Measurements from ENCODE around the gene NFATC1. TPM values are rescaled to one million over a fixed set of nuclear protein-coding genes. Genes with fewer than 3 reads are reported as not detected.

Gene NFATC1
- total RNA-seq, 3 donors from 2014 or later (not counting 1 experiment from before 2014, with no cell fraction given), result 35.8 to 47.4 (median 37.1) TPM

GRCh38 chr18:79488311-79489050 is 92.8 kb downstream of the NFATC1 start:
- no peak overlapping the region for H3K27ac Mint-ChIP-seq
- Histone ChIP-seq H3K27ac (ENCODE audit: low read length) (no peak overlapping the region), H3K36me3 (ENCODE audit: control insufficient read depth, insufficient read depth, low read length) (peaks cover 20% of the 10 kb centered on the region), H3K9me3 (ENCODE audit: control insufficient read depth, insufficient read depth, low read length) (no peaks in the 10 kb centered on the region), H3K4me1 (ENCODE audit: control insufficient read depth, insufficient read depth, low read length) (peaks cover 4% of the 10 kb centered on the region), H3K4me3 (ENCODE audit: low read length) (no peak overlapping the region), H3K27me3 (ENCODE audit: control insufficient read depth, insufficient read depth, low read length) (no peaks in the 10 kb centered on the region)
- whole genome bisulfite sequencing (ENCODE audit: insufficient coverage), result 94% methylated on average over 26 of the region's 26 CpGs
- H3K4me3 Mint-ChIP-seq, result no peak overlapping the region
- H3K27me3 Mint-ChIP-seq (ENCODE audit: low read depth in 2 of 2), result no peaks in the 10 kb centered on the region
- DNase-seq (no peak), ATAC-seq (no peak)
- intact Hi-C loops (cut with micrococcal nuclease), result no loop called here
- TF ChIP-seq CTCF (IDR thresholded peaks at IDR 0.05), result no peak
- H3K36me3 Mint-ChIP-seq, result no peaks in the 10 kb centered on the region
- peaks cover 0 to 7% of the 10 kb centered on the region in 2 donors for H3K4me1 Mint-ChIP-seq
- H3K9me3 Mint-ChIP-seq, result no peaks in the 10 kb centered on the region

GRCh38 chr18:79489051-79489898 is 93.5 kb downstream of the NFATC1 start:
- DNase-seq (no peak), ATAC-seq (no peak)
- Mint-ChIP-seq H3K36me3 (no peaks in the 10 kb centered on the region), H3K4me1 (peaks cover 0 to 7% of the 10 kb centered on the region in 2 donors), H3K9me3 (no peaks in the 10 kb centered on the region), H3K4me3 (no peak overlapping the region), H3K27me3 (ENCODE audit: low read depth in 2 of 2) (no peaks in the 10 kb centered on the region), H3K27ac (no peak overlapping the region)
- peaks cover 20% of the 10 kb centered on the region for H3K36me3 ChIP-seq (ENCODE audit: control insufficient read depth, insufficient read depth, low read length)
- H3K27me3 ChIP-seq (ENCODE audit: control insufficient read depth, insufficient read depth, low read length), result no peaks in the 10 kb centered on the region
- peaks cover 4% of the 10 kb centered on the region for H3K4me1 ChIP-seq (ENCODE audit: control insufficient read depth, insufficient read depth, low read length)
- no peak for TF ChIP-seq CTCF (IDR thresholded peaks at IDR 0.05)
- 93% methylated on average over 32 of the region's 32 CpGs for WGBS (ENCODE audit: insufficient coverage)
- no peak overlapping the region for H3K4me3 ChIP-seq (ENCODE audit: low read length)
- H3K9me3 ChIP-seq (ENCODE audit: control insufficient read depth, insufficient read depth, low read length), result no peaks in the 10 kb centered on the region
- intact Hi-C loops (cut with micrococcal nuclease), result no loop called here
- H3K27ac ChIP-seq (ENCODE audit: low read length), result no peak overlapping the region

- H3K4me3 Mint-ChIP-seq, result no peak overlapping the region
- intact Hi-C loops (cut with micrococcal nuclease), result no loop called here
- no peaks in the 10 kb centered on the region for H3K9me3 Mint-ChIP-seq
- whole genome bisulfite sequencing (ENCODE audit: insufficient coverage), result 51% methylated on average over 16 of the region's 16 CpGs
- TF ChIP-seq CTCF (IDR thresholded peaks at IDR 0.05), result no peak
- Histone ChIP-seq H3K9me3 (ENCODE audit: control insufficient read depth, insufficient read depth, low read length) (no peaks in the 10 kb centered on the region), H3K27me3 (ENCODE audit: control insufficient read depth, insufficient read depth, low read length) (no peaks in the 10 kb centered on the region), H3K36me3 (ENCODE audit: control insufficient read depth, insufficient read depth, low read length) (peaks cover 20% of the 10 kb centered on the region), H3K4me3 (ENCODE audit: low read length) (no peak overlapping the region), H3K4me1 (ENCODE audit: control insufficient read depth, insufficient read depth, low read length) (peaks cover 4% of the 10 kb centered on the region), H3K27ac (ENCODE audit: low read length) (no peak overlapping the region)
- no peaks in the 10 kb centered on the region for H3K27me3 Mint-ChIP-seq (ENCODE audit: low read depth in 2 of 2)
- DNase-seq (no peak), ATAC-seq (no peak)
- H3K27ac Mint-ChIP-seq, result no peak overlapping the region
- no peaks in the 10 kb centered on the region for H3K36me3 Mint-ChIP-seq
- peaks cover 1 to 7% of the 10 kb centered on the region in 2 donors for H3K4me1 Mint-ChIP-seq
Measured at GRCh38 chr18:79489899-79490625, 94.3 kb downstream of the NFATC1 start.
